ENCODE results near the gene HNRNPF.

Gene HNRNPF

DNA sequence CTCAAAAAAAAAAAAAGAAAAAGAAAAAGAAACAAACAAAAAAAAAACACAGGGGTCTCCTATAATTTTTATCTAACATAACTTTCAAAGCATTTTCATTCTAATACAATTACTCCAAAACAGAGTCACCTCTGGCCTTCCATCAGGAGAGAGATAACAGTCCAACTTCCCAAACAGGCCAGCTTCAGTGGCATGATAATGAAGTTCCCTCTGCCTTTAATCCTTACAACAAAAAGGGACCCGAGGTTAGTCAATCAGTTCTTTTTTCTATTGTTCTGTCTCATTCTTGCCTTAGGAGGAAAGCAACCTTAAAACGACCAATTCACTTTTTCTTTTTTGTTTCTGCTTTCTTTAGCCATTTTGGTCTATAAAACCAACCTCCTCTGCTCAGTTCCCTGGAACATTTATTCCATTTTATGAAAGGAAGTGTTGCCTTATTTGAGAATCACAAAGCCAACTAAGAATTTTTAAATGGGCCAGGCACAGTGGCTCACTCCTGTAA is 54.1 kb downstream of the HNRNPF start:
- no peak overlapping the region for H3K27ac ChIP-seq (ENCODE audit: low read depth, low read length)

DNA sequence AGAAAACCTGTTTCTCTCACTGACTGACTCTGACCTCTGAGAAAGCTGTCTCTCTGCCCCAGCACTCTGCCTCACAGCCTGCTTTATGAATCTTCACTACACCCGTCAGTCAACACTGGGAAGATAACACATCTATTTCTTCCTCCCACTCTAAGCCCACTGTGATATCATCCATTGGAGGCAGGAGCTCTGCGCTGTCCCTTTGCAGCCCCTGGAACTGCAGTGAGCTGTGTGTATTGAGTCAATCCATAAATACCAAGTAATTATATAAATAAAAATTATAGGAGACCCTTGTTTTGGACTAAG is 54.7 kb downstream of the HNRNPF start:
- Histone ChIP-seq H3K27me3 (ENCODE audit: control insufficient read depth, insufficient read depth, low read length) (no peaks in the 10 kb centered on the region), H3K36me3 (ENCODE audit: control insufficient read depth, insufficient read depth, low read length) (no peaks in the 10 kb centered on the region), H3K4me1 (ENCODE audit: control insufficient read depth, insufficient read depth, low read length) (peaks cover 20% of the 10 kb centered on the region), H3K4me3 (ENCODE audit: low read depth, low read length) (no peak overlapping the region), H3K9me3 (ENCODE audit: control insufficient read depth, insufficient read depth, low read depth, low read length) (no peaks in the 10 kb centered on the region; the same call in 1 of the 2 replicates), H3K9ac (ENCODE audit: low read length) (no peak overlapping the region), H3K27ac (ENCODE audit: low read depth, low read length) (peak overlapping the region; percentile 57; the same call in 1 of the 2 replicates)

More for the DNA sequence above, 54.1 kb downstream of the HNRNPF start:
- Histone ChIP-seq H3K9ac (ENCODE audit: low read length) (no peak overlapping the region), H3K4me1 (ENCODE audit: control insufficient read depth, insufficient read depth, low read length) (peaks cover 20% of the 10 kb centered on the region), H3K36me3 (ENCODE audit: control insufficient read depth, insufficient read depth, low read length) (no peaks in the 10 kb centered on the region), H3K4me3 (ENCODE audit: low read depth, low read length) (no peak overlapping the region), H3K9me3 (ENCODE audit: control insufficient read depth, insufficient read depth, low read depth, low read length) (no peaks in the 10 kb centered on the region; the same call in 1 of the 2 replicates), H3K27me3 (ENCODE audit: control insufficient read depth, insufficient read depth, low read length) (no peaks in the 10 kb centered on the region)

DNA sequence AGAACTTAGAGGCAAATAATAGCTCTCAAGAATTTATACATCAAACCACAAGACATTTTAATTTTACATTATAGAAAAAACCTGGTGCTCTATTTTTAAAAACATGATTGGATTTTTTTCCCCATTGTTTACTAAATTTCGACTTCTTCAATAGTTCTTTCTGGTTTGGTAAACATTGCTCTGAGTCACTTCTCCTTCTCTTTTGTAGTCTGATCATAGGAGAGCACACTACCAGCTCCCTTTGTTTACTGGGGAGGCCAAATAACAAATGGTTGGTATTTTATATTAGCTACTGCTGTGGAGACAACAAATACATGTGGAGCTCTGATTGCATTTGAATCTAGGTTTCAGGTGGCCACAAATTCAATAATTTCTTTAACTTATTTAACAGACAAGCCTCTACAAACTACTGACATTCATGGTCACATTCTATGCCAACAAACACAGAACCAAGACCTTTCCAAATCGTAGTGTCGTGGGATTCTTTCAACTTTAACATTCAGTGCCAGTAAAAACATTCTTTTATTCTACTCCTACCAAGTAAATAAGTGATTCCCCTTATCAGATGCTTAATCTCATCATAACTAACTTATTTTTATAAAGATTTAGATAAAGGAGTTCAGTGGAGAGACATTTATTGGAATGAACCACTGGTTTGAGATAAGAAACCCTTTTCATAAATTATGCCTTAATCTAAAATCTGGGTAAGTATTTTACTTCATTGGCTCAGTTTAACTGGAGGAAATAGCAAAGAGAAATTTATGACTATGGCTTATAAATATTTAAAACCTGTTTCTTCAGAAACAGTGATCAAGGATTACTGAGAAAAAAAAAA is 55.3 kb downstream of the HNRNPF start:
- Histone ChIP-seq H3K9ac (ENCODE audit: low read length) (no peak overlapping the region), H3K4me3 (ENCODE audit: low read depth, low read length) (no peak overlapping the region), H3K27ac (ENCODE audit: low read depth, low read length) (peak overlapping the region; percentile 57), H3K9me3 (ENCODE audit: control insufficient read depth, insufficient read depth, low read depth, low read length) (no peaks in the 10 kb centered on the region; the same call in 1 of the 2 replicates), H3K4me1 (ENCODE audit: control insufficient read depth, insufficient read depth, low read length) (peaks cover 20% of the 10 kb centered on the region), H3K36me3 (ENCODE audit: control insufficient read depth, insufficient read depth, low read length) (no peaks in the 10 kb centered on the region), H3K27me3 (ENCODE audit: control insufficient read depth, insufficient read depth, low read length) (no peaks in the 10 kb centered on the region)

DNA sequence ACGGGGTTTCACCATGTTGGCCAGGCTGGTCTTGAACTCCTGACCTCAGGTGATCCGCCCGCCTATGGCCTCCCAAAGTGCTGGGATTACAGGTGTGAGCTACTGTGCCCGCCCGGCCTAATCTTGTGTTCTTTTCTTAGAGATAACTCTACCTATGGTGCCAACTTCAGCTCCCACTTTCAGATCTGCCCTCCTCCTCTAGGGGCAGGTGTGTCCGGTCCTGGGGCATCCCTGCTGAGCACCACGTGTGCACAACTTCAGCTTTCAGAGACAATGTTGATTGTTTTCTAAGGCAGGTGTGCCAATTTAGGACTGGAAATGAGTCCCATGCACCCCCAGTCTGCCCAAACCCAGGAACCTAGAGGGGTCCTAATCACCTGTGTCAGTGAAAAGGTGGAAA is 56.0 kb downstream of the HNRNPF start:
- no peak overlapping the region for H3K9ac ChIP-seq (ENCODE audit: low read length)
- no peaks in the 10 kb centered on the region; the same call in 1 of the 2 replicates for H3K9me3 ChIP-seq (ENCODE audit: control insufficient read depth, insufficient read depth, low read depth, low read length)
- peaks cover 23% of the 10 kb centered on the region for H3K4me1 ChIP-seq (ENCODE audit: control insufficient read depth, insufficient read depth, low read length)
- no peaks in the 10 kb centered on the region for H3K27me3 ChIP-seq (ENCODE audit: control insufficient read depth, insufficient read depth, low read length)
- H3K36me3 ChIP-seq (ENCODE audit: control insufficient read depth, insufficient read depth, low read length): no peaks in the 10 kb centered on the region
- no peak overlapping the region for H3K4me3 ChIP-seq (ENCODE audit: low read depth, low read length)
- H3K27ac ChIP-seq (ENCODE audit: low read depth, low read length): no peak overlapping the region

- no peaks in the 10 kb centered on the region for H3K36me3 ChIP-seq (ENCODE audit: control insufficient read depth, insufficient read depth, low read length)
- H3K4me3 ChIP-seq (ENCODE audit: low read depth, low read length): no peak overlapping the region
Observed at GRCh38 chr10:43351301-43351700, 57.7 kb downstream of the HNRNPF start.

GRCh38 chr10:43350686-43351085 is 58.3 kb downstream of the HNRNPF start:
- Histone ChIP-seq H3K4me3 (ENCODE audit: low read depth, low read length) (no peak overlapping the region), H3K27ac (ENCODE audit: low read depth, low read length) (no peak overlapping the region), H3K9ac (ENCODE audit: low read length) (no peak overlapping the region), H3K4me1 (ENCODE audit: control insufficient read depth, insufficient read depth, low read length) (peaks cover 21% of the 10 kb centered on the region), H3K27me3 (ENCODE audit: control insufficient read depth, insufficient read depth, low read length) (no peaks in the 10 kb centered on the region), H3K36me3 (ENCODE audit: control insufficient read depth, insufficient read depth, low read length) (no peaks in the 10 kb centered on the region), H3K9me3 (ENCODE audit: control insufficient read depth, insufficient read depth, low read depth, low read length) (no peaks in the 10 kb centered on the region; the same call in 1 of the 2 replicates)

More at GRCh38 chr10:43351301-43351700, 57.7 kb downstream of the HNRNPF start:
- Histone ChIP-seq H3K9ac (ENCODE audit: low read length) (no peak overlapping the region), H3K4me1 (ENCODE audit: control insufficient read depth, insufficient read depth, low read length) (peaks cover 25% of the 10 kb centered on the region), H3K27ac (ENCODE audit: low read depth, low read length) (no peak overlapping the region), H3K9me3 (ENCODE audit: control insufficient read depth, insufficient read depth, low read depth, low read length) (no peaks in the 10 kb centered on the region; the same call in 1 of the 2 replicates), H3K27me3 (ENCODE audit: control insufficient read depth, insufficient read depth, low read length) (no peaks in the 10 kb centered on the region)

- Histone ChIP-seq H3K4me3 (ENCODE audit: low read depth, low read length) (no peak overlapping the region), H3K27me3 (ENCODE audit: control insufficient read depth, insufficient read depth, low read length) (no peaks in the 10 kb centered on the region), H3K27ac (ENCODE audit: low read depth, low read length) (no peak overlapping the region), H3K4me1 (ENCODE audit: control insufficient read depth, insufficient read depth, low read length) (peaks cover 21% of the 10 kb centered on the region), H3K36me3 (ENCODE audit: control insufficient read depth, insufficient read depth, low read length) (no peaks in the 10 kb centered on the region), H3K9ac (ENCODE audit: low read length) (no peak overlapping the region), H3K9me3 (ENCODE audit: control insufficient read depth, insufficient read depth, low read depth, low read length) (no peaks in the 10 kb centered on the region; the same call in 1 of the 2 replicates)
Observed at GRCh38 chr10:43350156-43350555, 58.8 kb downstream of the HNRNPF start.

DNA sequence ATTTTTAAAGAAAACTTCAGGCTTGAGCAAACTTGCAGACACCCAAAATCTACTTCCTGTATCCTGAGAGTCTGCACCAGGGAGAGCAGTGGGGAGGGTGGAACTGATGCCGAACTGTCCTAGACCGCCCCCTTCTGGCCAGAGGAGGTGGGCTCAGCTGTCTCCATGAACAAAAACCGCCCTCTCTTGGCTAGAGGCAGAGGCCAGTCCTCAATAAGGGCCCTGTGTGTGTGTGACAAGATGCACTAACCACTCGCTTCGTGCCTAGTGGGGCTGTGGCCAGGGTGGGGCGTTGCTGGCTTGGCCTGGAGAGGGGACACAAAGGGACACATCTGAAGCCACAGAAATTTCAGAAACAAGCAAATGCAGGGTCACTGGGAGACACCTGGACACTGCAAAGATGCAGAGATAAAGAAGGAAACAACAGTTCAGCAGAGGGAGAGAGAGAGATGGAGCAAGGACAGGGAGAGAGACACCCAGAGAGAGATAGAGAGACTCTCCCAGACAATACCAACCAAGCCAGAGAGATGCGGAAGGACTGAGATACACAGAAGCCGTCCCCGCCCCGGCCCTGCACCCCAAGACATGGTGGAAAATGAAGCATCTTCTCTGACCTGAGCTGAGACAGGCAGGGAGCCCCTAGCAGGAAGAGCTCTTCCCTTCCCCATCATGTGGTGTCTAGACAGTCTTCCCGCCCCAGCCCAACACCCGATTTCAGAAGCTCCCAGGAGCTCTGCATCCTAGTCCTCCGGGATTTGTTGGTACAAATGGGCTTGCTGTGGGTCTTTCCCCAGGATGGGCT is 60.3 kb downstream of the HNRNPF start:
- Histone ChIP-seq H3K9me3 (ENCODE audit: control insufficient read depth, insufficient read depth, low read depth, low read length) (no peaks in the 10 kb centered on the region; the same call in 1 of the 2 replicates), H3K27ac (ENCODE audit: low read depth, low read length) (no peak overlapping the region), H3K4me3 (ENCODE audit: low read depth, low read length) (no peak overlapping the region), H3K27me3 (ENCODE audit: control insufficient read depth, insufficient read depth, low read length) (no peaks in the 10 kb centered on the region), H3K4me1 (ENCODE audit: control insufficient read depth, insufficient read depth, low read length) (peaks cover 14% of the 10 kb centered on the region), H3K9ac (ENCODE audit: low read length) (no peak overlapping the region), H3K36me3 (ENCODE audit: control insufficient read depth, insufficient read depth, low read length) (no peaks in the 10 kb centered on the region)

- H3K4me3 ChIP-seq (ENCODE audit: low read depth, low read length): no peak overlapping the region
- H3K9ac ChIP-seq (ENCODE audit: low read length): no peak overlapping the region
- H3K36me3 ChIP-seq (ENCODE audit: control insufficient read depth, insufficient read depth, low read length): no peaks in the 10 kb centered on the region
- no peak overlapping the region for H3K27ac ChIP-seq (ENCODE audit: low read depth, low read length)
- peaks cover 7% of the 10 kb centered on the region for H3K4me1 ChIP-seq (ENCODE audit: control insufficient read depth, insufficient read depth, low read length)
- H3K27me3 ChIP-seq (ENCODE audit: control insufficient read depth, insufficient read depth, low read length): no peaks in the 10 kb centered on the region
- no peaks in the 10 kb centered on the region; the same call in 1 of the 2 replicates for H3K9me3 ChIP-seq (ENCODE audit: control insufficient read depth, insufficient read depth, low read depth, low read length)
Observed at GRCh38 chr10:43347997-43348396, 61.0 kb downstream of the HNRNPF start.

- Histone ChIP-seq H3K4me3 (ENCODE audit: low read depth, low read length) (no peak overlapping the region), H3K27ac (ENCODE audit: low read depth, low read length) (no peak overlapping the region)
Observed at GRCh38 chr10:43344051-43344450, 64.9 kb downstream of the HNRNPF start.

GRCh38 chr10:43343126-43343525 is 65.9 kb downstream of the HNRNPF start:
- Histone ChIP-seq H3K36me3 (ENCODE audit: control insufficient read depth, insufficient read depth, low read length) (no peaks in the 10 kb centered on the region), H3K9ac (ENCODE audit: low read length) (no peak overlapping the region), H3K9me3 (ENCODE audit: control insufficient read depth, insufficient read depth, low read depth, low read length) (no peaks in the 10 kb centered on the region), H3K27me3 (ENCODE audit: control insufficient read depth, insufficient read depth, low read length) (peaks cover 5% of the 10 kb centered on the region), H3K4me3 (ENCODE audit: low read depth, low read length) (no peak overlapping the region), H3K27ac (ENCODE audit: low read depth, low read length) (no peak overlapping the region), H3K4me1 (ENCODE audit: control insufficient read depth, insufficient read depth, low read length) (peaks cover 24% of the 10 kb centered on the region)

More at GRCh38 chr10:43344051-43344450, 64.9 kb downstream of the HNRNPF start:
- H3K27me3 ChIP-seq (ENCODE audit: control insufficient read depth, insufficient read depth, low read length): peaks cover 5% of the 10 kb centered on the region; the same call in 1 of the 2 replicates
- no peaks in the 10 kb centered on the region for H3K36me3 ChIP-seq (ENCODE audit: control insufficient read depth, insufficient read depth, low read length)
- no peak overlapping the region for H3K9ac ChIP-seq (ENCODE audit: low read length)
- H3K4me1 ChIP-seq (ENCODE audit: control insufficient read depth, insufficient read depth, low read length): peaks cover 17% of the 10 kb centered on the region
- no peaks in the 10 kb centered on the region for H3K9me3 ChIP-seq (ENCODE audit: control insufficient read depth, insufficient read depth, low read depth, low read length)
